HG03039 (cell line): Measurements from ENCODE around the gene AMFR.

ENCODE experiments used
- ATAC-seq: cut with Tn5 transposase; IDR thresholded peaks from one replicate; pipeline ENCODE4 v1.9.1; 2021; ENCODE audit warnings: mild to moderate bottlenecking, moderate library complexity; ENCODE audit not compliant: unreplicated experiment

Gene AMFR

GRCh38 chr16:56349086-56349415 is 76.3 kb downstream of the AMFR start:
- no peak for ATAC-seq

- ATAC-seq, result no peak
These were observed 76.9 kb downstream of the AMFR start for GRCh38 chr16:56348168-56349085.

GRCh38 chr16:56347670-56348069 is 77.7 kb downstream of the AMFR start:
- ATAC-seq, result no peak

- no peak for ATAC-seq
These were observed 78.2 kb downstream of the AMFR start for GRCh38 chr16:56347166-56347565.

- ATAC-seq, result no peak
These were observed 79.0 kb downstream of the AMFR start for GRCh38 chr16:56346131-56346890.

- no peak for ATAC-seq
These were observed 79.8 kb downstream of the AMFR start for GRCh38 chr16:56345406-56346050.

GRCh38 chr16:56344518-56345405 is 80.6 kb downstream of the AMFR start:
- ATAC-seq, result no peak

GRCh38 chr16:56343661-56344517 is 81.5 kb downstream of the AMFR start:
- no peak for ATAC-seq

GRCh38 chr16:56341656-56342399 is 83.5 kb downstream of the AMFR start:
- ATAC-seq, result no peak

- ATAC-seq, result no peak
These were observed 84.4 kb downstream of the AMFR start for GRCh38 chr16:56340864-56341365.

GRCh38 chr16:56340416-56340815 is 84.9 kb downstream of the AMFR start:
- no peak for ATAC-seq

- ATAC-seq, result no peak
These were observed 85.7 kb downstream of the AMFR start for GRCh38 chr16:56339431-56340195.

- ATAC-seq, result no peak
These were observed 86.6 kb downstream of the AMFR start for GRCh38 chr16:56338566-56339318.

- no peak for ATAC-seq
These were observed 87.5 kb downstream of the AMFR start for GRCh38 chr16:56337858-56338325.

- ATAC-seq, result no peak
These were observed 88.1 kb downstream of the AMFR start for GRCh38 chr16:56337131-56337857.

- ATAC-seq, result no peak
These were observed 88.6 kb downstream of the AMFR start for GRCh38 chr16:56336711-56337110.
